GM23338 (cell line): ENCODE data around the gene MUC6. TPM values are rescaled to one million over a fixed set of nuclear protein-coding genes. Genes with fewer than 3 reads are reported as not detected.

Experiments used
- ATAC-seq: fragments of 200-7000 bp; cut with Tn5 transposase; 3 replicates; pipeline ENCODE4 v1.9.1; 2020
- DNase-seq: peaks from one replicate; pipeline ENCODE4 v3.0.0-alpha.2; 2015; ENCODE audit warnings: low spot score
- H2AFZ ChIP-seq: fragments of 200-600 bp; sonication (generic); 2 replicates; pipeline ENCODE4 v1.8.0; 2016; ENCODE audit warnings: antibody characterized with exemption, mild to moderate bottlenecking, moderate library complexity
- H3F3A ChIP-seq: fragments of 200-600 bp; sonication (generic); replicated peaks from 2 replicates; pipeline ENCODE4 v1.8.0; 2017; ENCODE audit warnings: antibody characterized with exemption, mixed run types, low read depth
- H3K27ac ChIP-seq: fragments of 200-600 bp; sonication (generic); 2 replicates; pipeline ENCODE4 v1.6.1; 2016; ENCODE audit warnings: low read depth
- H3K27me3 ChIP-seq: fragments of 200-600 bp; sonication (generic); 2 replicates; pipeline ENCODE4 v1.8.0; 2016; ENCODE audit warnings: mild to moderate bottlenecking, mixed run types, moderate library complexity; ENCODE audit not compliant: insufficient read depth
- H3K36me3 ChIP-seq: fragments of 200-600 bp; sonication (generic); 2 replicates; pipeline ENCODE4 v1.8.0; 2016; ENCODE audit warnings: mild to moderate bottlenecking; ENCODE audit not compliant: insufficient read depth
- H3K4me1 ChIP-seq: fragments of 200-600 bp; sonication (generic); 2 replicates; pipeline ENCODE4 v1.8.0; 2016; ENCODE audit warnings: mild to moderate bottlenecking, moderate library complexity; ENCODE audit not compliant: insufficient read depth
- H3K4me2 ChIP-seq: fragments of 200-600 bp; sonication (generic); 2 replicates; pipeline ENCODE4 v1.7.1; 2017; ENCODE audit warnings: mixed run types
- H3K4me3 ChIP-seq: fragments of 200-600 bp; sonication (generic); 2 replicates; pipeline ENCODE4 v1.6.1; 2016; ENCODE audit warnings: mixed run types
- H3K79me2 ChIP-seq: fragments of 200-600 bp; sonication (generic); replicated peaks from 2 replicates; pipeline ENCODE4 v1.8.0; 2017; ENCODE audit warnings: mild to moderate bottlenecking; ENCODE audit not compliant: insufficient read depth
- H3K9me2 ChIP-seq: fragments of 200-600 bp; sonication (generic); 2 replicates; pipeline ENCODE4 v1.8.0; 2017; ENCODE audit not compliant: insufficient read depth
- H4K20me1 ChIP-seq: fragments of 200-600 bp; sonication (generic); replicated peaks from 2 replicates; pipeline ENCODE4 v1.8.0; 2017; ENCODE audit warnings: mild to moderate bottlenecking; ENCODE audit not compliant: insufficient read depth
- H3K27ac Mint-ChIP-seq: 2 replicates; pipeline ENCODE4 v1.8.0; 2020; ENCODE audit warnings: inconsistent platforms, mild to moderate bottlenecking, moderate library complexity, mixed read lengths
- H3K27me3 Mint-ChIP-seq: 3 replicates; pipeline ENCODE4 v1.8.0; 2022; ENCODE audit warnings: low read depth, mild to moderate bottlenecking, moderate library complexity, mixed read lengths, inconsistent platforms; ENCODE audit not compliant: insufficient read depth, poor library complexity
- H3K36me3 Mint-ChIP-seq: 3 replicates; pipeline ENCODE4 v1.8.0; 2021; ENCODE audit warnings: low read depth, mild to moderate bottlenecking, inconsistent platforms, moderate library complexity, mixed read lengths
- H3K4me1 Mint-ChIP-seq: 3 replicates; pipeline ENCODE4 v1.8.0; 2020; ENCODE audit warnings: mild to moderate bottlenecking, inconsistent platforms, mixed read lengths
- H3K4me3 Mint-ChIP-seq: 3 replicates; pipeline ENCODE4 v1.8.0; 2021; ENCODE audit warnings: moderate library complexity, mild to moderate bottlenecking, inconsistent platforms, mixed read lengths
- H3K9me3 Mint-ChIP-seq: 3 replicates; pipeline ENCODE4 v1.8.0; 2020; ENCODE audit warnings: moderate library complexity, mild to moderate bottlenecking, inconsistent platforms, mixed read lengths
- EZH2 ChIP-seq: fragments of 200-600 bp; sonication (generic); IDR thresholded peaks from one replicate; pipeline ENCODE4 v1.8.0; 2017; ENCODE audit warnings: antibody characterized with exemption, mild to moderate bottlenecking, low read depth; ENCODE audit not compliant: unreplicated experiment
- EZH2phosphoT487 ChIP-seq: fragments of 200-600 bp; sonication (generic); IDR thresholded peaks from one replicate; pipeline ENCODE4 v1.8.1; 2018; ENCODE audit warnings: antibody characterized with exemption; ENCODE audit not compliant: unreplicated experiment
- JUNB ChIP-seq: IDR thresholded peaks from one replicate; pipeline ENCODE4 v1.6.1; 2016; ENCODE audit warnings: antibody characterized with exemption; ENCODE audit not compliant: unreplicated experiment
- STAT1 ChIP-seq: IDR thresholded peaks from one replicate; pipeline ENCODE4 v1.6.1; 2016; ENCODE audit warnings: antibody characterized with exemption; ENCODE audit not compliant: unreplicated experiment
- ZNF331 ChIP-seq: fragments of 250-450 bp; sonication (Bioruptor Pico); IDR thresholded peaks from 2 replicates; pipeline ENCODE4 v1.5.0; 2020; ENCODE audit warnings: low read depth, mild to moderate bottlenecking, moderate library complexity
- polyA plus RNA-seq: library from polyadenylated mRNA; unstranded; fragments of >200 nt; fragmentation: Nextera tagmentation; extraction: Ambion mirVana; gene quantifications from 2 replicates; pipeline ENCODE4 v1.2.1, GENCODE V29; 2016
- total RNA-seq: library from RNA; depleted of rRNA; stranded (reverse); fragments of >200 nt; shearing (Covaris generic); gene quantifications from 2 replicates; pipeline ENCODE4 v1.2.3, GENCODE V29; 2014
- TF ChIP-seq, protein P1 (sequence below): fragments of 250-450 bp; sonication (Bioruptor Pico); IDR thresholded peaks from 2 replicates; pipeline ENCODE4 v1.5.0; 2020; ENCODE audit warnings: mild to moderate bottlenecking, moderate library complexity
- TF ChIP-seq, protein P2 (sequence below): IDR thresholded peaks from 2 replicates; pipeline ENCODE4 v1.6.1; 2016; ENCODE audit warnings: antibody characterized with exemption

The MUC6 gene
- total and polyA plus RNA-seq, 2 experiments from 2014 or later = not detected

DNA sequence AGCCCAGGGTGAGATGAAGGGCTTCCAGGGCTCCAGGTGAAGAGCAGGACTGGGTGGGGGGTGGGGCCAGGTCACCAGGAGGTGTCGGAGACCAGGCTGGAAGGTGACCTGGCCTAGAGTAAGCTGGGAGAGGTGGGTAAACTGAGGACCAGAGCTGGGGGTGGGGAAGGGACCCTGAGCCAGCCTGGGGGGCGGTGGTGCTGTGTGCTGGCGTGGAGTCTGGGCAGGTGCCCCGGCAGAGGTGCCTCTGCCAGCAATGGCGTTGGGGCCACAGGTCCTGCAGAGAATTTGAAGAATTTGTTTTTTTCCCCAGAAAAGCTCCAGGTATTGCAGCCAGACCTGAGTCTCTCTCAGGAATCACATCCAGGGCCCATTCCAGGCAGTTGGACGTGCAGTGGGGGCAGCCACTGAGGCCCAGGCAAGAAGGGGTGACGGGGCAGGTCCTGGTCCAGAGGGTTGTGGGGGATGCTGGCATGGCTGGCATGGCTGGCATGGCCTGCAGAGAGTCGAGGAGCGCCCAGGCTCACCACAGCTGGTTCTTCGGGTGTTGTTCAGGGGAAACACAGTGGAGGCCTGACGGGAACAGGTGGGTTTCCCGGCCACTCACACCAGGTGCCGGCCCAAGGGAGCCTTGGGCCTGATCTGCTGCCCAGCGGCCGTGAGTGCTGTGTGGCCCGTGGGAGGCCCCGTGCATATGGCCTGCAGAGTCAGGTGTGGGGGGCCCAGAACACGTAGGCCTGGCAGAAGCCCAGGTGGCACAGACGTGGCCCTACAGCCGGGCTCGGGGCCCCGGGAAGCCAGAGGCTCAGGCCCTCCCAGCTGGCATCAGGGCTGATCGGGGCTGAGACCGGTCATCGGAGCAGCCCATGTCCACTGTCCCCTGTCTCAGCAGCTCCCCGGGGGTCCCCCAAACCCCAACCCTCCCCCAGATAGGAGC, 6.4 kb upstream of the MUC6 start:
- Histone ChIP-seq H3K36me3 (no peaks in the 10 kb centered on the region), H3K4me1 (no peaks in the 10 kb centered on the region), H3K79me2 (no peaks in the 10 kb centered on the region), H3F3A (no peaks in the 10 kb centered on the region), H3K27me3 (no peaks in the 10 kb centered on the region), H4K20me1 (no peaks in the 10 kb centered on the region), H3K4me2 (no peak overlapping the region), H3K4me3 (no peak overlapping the region), H2AFZ (no peak overlapping the region), H3K9me2 (no peaks in the 10 kb centered on the region), H3K27ac (no peak overlapping the region)
- H3K27me3 Mint-ChIP-seq = peaks cover 11% of the 10 kb centered on the region
- peaks cover 2% of the 10 kb centered on the region; the same call in 2 of the 3 replicates for H3K9me3 Mint-ChIP-seq
- no peaks in the 10 kb centered on the region for H3K4me1 Mint-ChIP-seq
- H3K36me3 Mint-ChIP-seq = no peaks in the 10 kb centered on the region; the same call in 2 of the 3 replicates
- TF ChIP-seq ZNF331 (CRISPR knock-in tag) = no peak
- no peak for TF ChIP-seq EZH2phosphoT487
- TF ChIP-seq, protein P1, sequence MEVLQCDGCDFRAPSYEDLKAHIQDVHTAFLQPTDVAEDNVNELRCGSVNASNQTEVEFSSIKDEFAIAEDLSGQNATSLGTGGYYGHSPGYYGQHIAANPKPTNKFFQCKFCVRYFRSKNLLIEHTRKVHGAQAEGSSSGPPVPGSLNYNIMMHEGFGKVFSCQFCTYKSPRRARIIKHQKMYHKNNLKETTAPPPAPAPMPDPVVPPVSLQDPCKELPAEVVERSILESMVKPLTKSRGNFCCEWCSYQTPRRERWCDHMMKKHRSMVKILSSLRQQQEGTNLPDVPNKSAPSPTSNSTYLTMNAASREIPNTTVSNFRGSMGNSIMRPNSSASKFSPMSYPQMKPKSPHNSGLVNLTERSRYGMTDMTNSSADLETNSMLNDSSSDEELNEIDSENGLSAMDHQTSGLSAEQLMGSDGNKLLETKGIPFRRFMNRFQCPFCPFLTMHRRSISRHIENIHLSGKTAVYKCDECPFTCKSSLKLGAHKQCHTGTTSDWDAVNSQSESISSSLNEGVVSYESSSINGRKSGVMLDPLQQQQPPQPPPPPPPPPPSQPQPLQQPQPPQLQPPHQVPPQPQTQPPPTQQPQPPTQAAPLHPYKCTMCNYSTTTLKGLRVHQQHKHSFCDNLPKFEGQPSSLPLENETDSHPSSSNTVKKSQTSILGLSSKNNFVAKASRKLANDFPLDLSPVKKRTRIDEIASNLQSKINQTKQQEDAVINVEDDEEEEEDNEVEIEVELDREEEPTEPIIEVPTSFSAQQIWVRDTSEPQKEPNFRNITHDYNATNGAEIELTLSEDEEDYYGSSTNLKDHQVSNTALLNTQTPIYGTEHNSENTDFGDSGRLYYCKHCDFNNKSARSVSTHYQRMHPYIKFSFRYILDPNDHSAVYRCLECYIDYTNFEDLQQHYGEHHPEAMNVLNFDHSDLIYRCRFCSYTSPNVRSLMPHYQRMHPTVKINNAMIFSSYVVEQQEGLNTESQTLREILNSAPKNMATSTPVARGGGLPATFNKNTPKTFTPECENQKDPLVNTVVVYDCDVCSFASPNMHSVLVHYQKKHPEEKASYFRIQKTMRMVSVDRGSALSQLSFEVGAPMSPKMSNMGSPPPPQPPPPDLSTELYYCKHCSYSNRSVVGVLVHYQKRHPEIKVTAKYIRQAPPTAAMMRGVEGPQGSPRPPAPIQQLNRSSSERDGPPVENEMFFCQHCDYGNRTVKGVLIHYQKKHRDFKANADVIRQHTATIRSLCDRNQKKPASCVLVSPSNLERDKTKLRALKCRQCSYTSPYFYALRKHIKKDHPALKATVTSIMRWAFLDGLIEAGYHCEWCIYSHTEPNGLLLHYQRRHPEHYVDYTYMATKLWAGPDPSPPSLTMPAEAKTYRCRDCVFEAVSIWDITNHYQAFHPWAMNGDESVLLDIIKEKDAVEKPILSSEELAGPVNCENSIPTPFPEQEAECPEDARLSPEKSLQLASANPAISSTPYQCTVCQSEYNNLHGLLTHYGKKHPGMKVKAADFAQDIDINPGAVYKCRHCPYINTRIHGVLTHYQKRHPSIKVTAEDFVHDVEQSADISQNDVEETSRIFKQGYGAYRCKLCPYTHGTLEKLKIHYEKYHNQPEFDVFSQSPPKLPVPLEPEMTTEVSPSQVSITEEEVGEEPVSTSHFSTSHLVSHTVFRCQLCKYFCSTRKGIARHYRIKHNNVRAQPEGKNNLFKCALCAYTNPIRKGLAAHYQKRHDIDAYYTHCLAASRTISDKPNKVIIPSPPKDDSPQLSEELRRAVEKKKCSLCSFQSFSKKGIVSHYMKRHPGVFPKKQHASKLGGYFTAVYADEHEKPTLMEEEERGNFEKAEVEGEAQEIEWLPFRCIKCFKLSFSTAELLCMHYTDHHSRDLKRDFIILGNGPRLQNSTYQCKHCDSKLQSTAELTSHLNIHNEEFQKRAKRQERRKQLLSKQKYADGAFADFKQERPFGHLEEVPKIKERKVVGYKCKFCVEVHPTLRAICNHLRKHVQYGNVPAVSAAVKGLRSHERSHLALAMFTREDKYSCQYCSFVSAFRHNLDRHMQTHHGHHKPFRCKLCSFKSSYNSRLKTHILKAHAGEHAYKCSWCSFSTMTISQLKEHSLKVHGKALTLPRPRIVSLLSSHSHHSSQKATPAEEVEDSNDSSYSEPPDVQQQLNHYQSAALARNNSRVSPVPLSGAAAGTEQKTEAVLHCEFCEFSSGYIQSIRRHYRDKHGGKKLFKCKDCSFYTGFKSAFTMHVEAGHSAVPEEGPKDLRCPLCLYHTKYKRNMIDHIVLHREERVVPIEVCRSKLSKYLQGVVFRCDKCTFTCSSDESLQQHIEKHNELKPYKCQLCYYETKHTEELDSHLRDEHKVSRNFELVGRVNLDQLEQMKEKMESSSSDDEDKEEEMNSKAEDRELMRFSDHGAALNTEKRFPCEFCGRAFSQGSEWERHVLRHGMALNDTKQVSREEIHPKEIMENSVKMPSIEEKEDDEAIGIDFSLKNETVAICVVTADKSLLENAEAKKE (CRISPR knock-in tag) = no peak
- no peak for TF ChIP-seq JUNB
- TF ChIP-seq, protein P2, sequence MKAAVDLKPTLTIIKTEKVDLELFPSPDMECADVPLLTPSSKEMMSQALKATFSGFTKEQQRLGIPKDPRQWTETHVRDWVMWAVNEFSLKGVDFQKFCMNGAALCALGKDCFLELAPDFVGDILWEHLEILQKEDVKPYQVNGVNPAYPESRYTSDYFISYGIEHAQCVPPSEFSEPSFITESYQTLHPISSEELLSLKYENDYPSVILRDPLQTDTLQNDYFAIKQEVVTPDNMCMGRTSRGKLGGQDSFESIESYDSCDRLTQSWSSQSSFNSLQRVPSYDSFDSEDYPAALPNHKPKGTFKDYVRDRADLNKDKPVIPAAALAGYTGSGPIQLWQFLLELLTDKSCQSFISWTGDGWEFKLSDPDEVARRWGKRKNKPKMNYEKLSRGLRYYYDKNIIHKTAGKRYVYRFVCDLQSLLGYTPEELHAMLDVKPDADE = no peak
- no peak for TF ChIP-seq EZH2
- no peak for TF ChIP-seq STAT1
- DNase-seq = no peak
- ATAC-seq = no peak
- no peak overlapping the region for H3K4me3 Mint-ChIP-seq
- no peak overlapping the region for H3K27ac Mint-ChIP-seq
